Raji (cell line): ENCODE results near the gene DGKZ.

Source experiments
- POLR2A ChIP-seq: IDR thresholded peaks from 2 replicates; pipeline ENCODE4 v1.6.1; 2011; ENCODE audit warnings: low read depth, low read length, control low read depth; ENCODE audit not compliant: insufficient read depth

DGKZ gene

GRCh38 chr11:46378811-46379481 lies 31.7 kb downstream of the DGKZ start:
- TF ChIP-seq POLR2A = no peak

GRCh38 chr11:46380340-46381047 lies 33.2 kb downstream of the DGKZ start:
- TF ChIP-seq POLR2A = no peak

GRCh38 chr11:46381048-46381818 lies 34.0 kb downstream of the DGKZ start, which contains the start of gene MDK:
TSS of gene MDK (plus strand) at chr11:46381669. CDS start at chr11:46382058, 389 bp downstream.
- no peak for TF ChIP-seq POLR2A

- TF ChIP-seq POLR2A = no peak
Measured at GRCh38 chr11:46381819-46382645, 34.8 kb downstream of the DGKZ start.

GRCh38 chr11:46382646-46383403 lies 35.6 kb downstream of the DGKZ start:
- TF ChIP-seq POLR2A = no peak

GRCh38 chr11:46383404-46383758 lies 36.1 kb downstream of the DGKZ start:
- no peak for TF ChIP-seq POLR2A

GRCh38 chr11:46383974-46384701 lies 36.9 kb downstream of the DGKZ start:
- no peak for TF ChIP-seq POLR2A

GRCh38 chr11:46385169-46386004 lies 38.1 kb downstream of the DGKZ start:
- TF ChIP-seq POLR2A = no peak

GRCh38 chr11:46386005-46386578 lies 38.8 kb downstream of the DGKZ start:
- TF ChIP-seq POLR2A = no peak

GRCh38 chr11:46386674-46387073 lies 39.4 kb downstream of the DGKZ start:
- TF ChIP-seq POLR2A = no peak

GRCh38 chr11:46387456-46387855 lies 40.2 kb downstream of the DGKZ start:
- no peak for TF ChIP-seq POLR2A

GRCh38 chr11:46387919-46388618 lies 40.8 kb downstream of the DGKZ start:
- no peak for TF ChIP-seq POLR2A
